ENCODE data around the gene RNF144A. TPM values are rescaled to one million over a fixed set of nuclear protein-coding genes. Genes with fewer than 3 reads are reported as not detected.
A peak's percentile ranks its signal among the peaks of the same experiment; 100 is the strongest.

The RNF144A gene
- total RNA-seq, 3 donors from 2014 or later (not counting 1 experiment from before 2014, with no cell fraction given) = 17.3 to 36.7 (median 19.0) TPM

GRCh38 chr2:6970551-6970950 is 53.3 kb downstream of the RNF144A start:
- intact Hi-C loops (cut with micrococcal nuclease) = no loop called here
- no peaks in the 10 kb centered on the region for H3K27me3 Mint-ChIP-seq (ENCODE audit: low read depth in 2 of 2)
- peaks cover 0 to 10% of the 10 kb centered on the region in 2 donors for H3K4me1 Mint-ChIP-seq
- Histone ChIP-seq H3K27ac (ENCODE audit: low read length) (no peak overlapping the region), H3K36me3 (ENCODE audit: control insufficient read depth, insufficient read depth, low read length) (no peaks in the 10 kb centered on the region), H3K4me3 (ENCODE audit: low read length) (no peak overlapping the region), H3K9me3 (ENCODE audit: control insufficient read depth, insufficient read depth, low read length) (no peaks in the 10 kb centered on the region), H3K4me1 (ENCODE audit: control insufficient read depth, insufficient read depth, low read length) (no peaks in the 10 kb centered on the region), H3K27me3 (ENCODE audit: control insufficient read depth, insufficient read depth, low read length) (no peaks in the 10 kb centered on the region)
- H3K27ac Mint-ChIP-seq = no peak overlapping the region
- TF ChIP-seq CTCF (IDR thresholded peaks at IDR 0.05) = no peak
- H3K4me3 Mint-ChIP-seq = no peak overlapping the region
- DNase-seq = no peak
- H3K9me3 Mint-ChIP-seq = no peaks in the 10 kb centered on the region
- no peak for ATAC-seq
- H3K36me3 Mint-ChIP-seq = no peaks in the 10 kb centered on the region
- WGBS (ENCODE audit: insufficient coverage) = 84% methylated on average over 1 of the region's 1 CpG

DNA sequence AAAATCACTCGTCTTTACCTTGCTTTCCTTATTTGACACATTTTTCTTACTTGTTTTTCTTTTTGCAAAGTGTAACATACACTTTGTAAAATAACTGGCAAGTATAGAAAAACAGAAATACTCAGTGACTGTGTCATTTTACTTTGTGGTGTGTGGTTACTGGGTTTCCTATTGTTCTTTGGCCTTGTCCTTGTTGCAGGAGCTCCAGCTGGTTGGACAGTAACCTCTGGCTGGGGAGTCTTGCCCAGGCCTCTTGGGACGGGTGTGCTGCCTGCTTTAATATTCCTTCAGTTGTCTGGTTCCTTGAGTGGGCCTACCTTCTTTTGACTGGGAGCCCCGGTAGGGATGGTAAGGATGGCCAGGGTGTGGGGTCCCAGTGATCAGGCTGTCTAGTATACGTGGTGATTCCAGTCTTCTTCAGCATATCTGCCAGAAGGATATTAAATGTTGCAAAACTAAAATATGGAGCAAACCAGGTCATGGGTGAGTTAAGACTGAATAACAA is 53.8 kb downstream of the RNF144A start:
- TF ChIP-seq CTCF (IDR thresholded peaks at IDR 0.05) = no peak
- Mint-ChIP-seq H3K4me3 (no peak overlapping the region), H3K9me3 (no peaks in the 10 kb centered on the region), H3K27ac (no peak overlapping the region), H3K27me3 (ENCODE audit: low read depth in 2 of 2) (no peaks in the 10 kb centered on the region), H3K4me1 (peaks cover 0 to 10% of the 10 kb centered on the region in 2 donors), H3K36me3 (no peaks in the 10 kb centered on the region)
- no peak overlapping the region for H3K4me3 ChIP-seq (ENCODE audit: low read length)
- H3K9me3 ChIP-seq (ENCODE audit: control insufficient read depth, insufficient read depth, low read length) = no peaks in the 10 kb centered on the region
- H3K27ac ChIP-seq (ENCODE audit: low read length) = no peak overlapping the region
- ATAC-seq = no peak
- DNase-seq = no peak
- H3K27me3 ChIP-seq (ENCODE audit: control insufficient read depth, insufficient read depth, low read length) = no peaks in the 10 kb centered on the region
- intact Hi-C loops (cut with micrococcal nuclease) = no loop called here
- H3K4me1 ChIP-seq (ENCODE audit: control insufficient read depth, insufficient read depth, low read length) = no peaks in the 10 kb centered on the region
- 80% methylated on average over 4 of the region's 4 CpGs for WGBS (ENCODE audit: insufficient coverage)
- H3K36me3 ChIP-seq (ENCODE audit: control insufficient read depth, insufficient read depth, low read length) = no peaks in the 10 kb centered on the region

DNA sequence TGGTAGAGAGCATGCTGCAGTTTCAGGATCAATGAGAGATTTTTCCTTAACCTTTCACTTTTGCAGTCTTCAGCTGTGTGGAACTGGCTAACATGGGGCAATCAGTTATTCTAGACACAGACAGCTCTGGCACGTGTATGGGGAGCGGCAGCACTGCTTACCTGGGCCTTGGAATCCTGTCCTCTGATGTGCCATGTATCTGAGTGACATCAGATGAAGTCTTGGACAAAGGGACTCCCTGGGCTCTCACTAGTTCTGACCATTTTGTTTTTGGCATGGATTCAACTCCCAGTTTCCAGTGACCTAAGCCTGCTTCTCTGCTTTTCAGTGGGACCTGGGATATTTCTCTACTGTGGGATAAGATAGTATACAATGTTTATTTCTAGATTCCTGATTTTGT is 54.3 kb downstream of the RNF144A start:
- no peaks in the 10 kb centered on the region for H3K36me3 Mint-ChIP-seq
- WGBS (ENCODE audit: insufficient coverage) = 91% methylated on average over 2 of the region's 2 CpGs
- no peak overlapping the region for H3K4me3 Mint-ChIP-seq
- Histone ChIP-seq H3K27me3 (ENCODE audit: control insufficient read depth, insufficient read depth, low read length) (no peaks in the 10 kb centered on the region), H3K4me3 (ENCODE audit: low read length) (no peak overlapping the region), H3K27ac (ENCODE audit: low read length) (no peak overlapping the region), H3K36me3 (ENCODE audit: control insufficient read depth, insufficient read depth, low read length) (no peaks in the 10 kb centered on the region), H3K4me1 (ENCODE audit: control insufficient read depth, insufficient read depth, low read length) (no peaks in the 10 kb centered on the region), H3K9me3 (ENCODE audit: control insufficient read depth, insufficient read depth, low read length) (no peaks in the 10 kb centered on the region)
- ATAC-seq (no peak), DNase-seq (no peak)
- H3K4me1 Mint-ChIP-seq = peaks cover 0 to 10% of the 10 kb centered on the region in 2 donors
- H3K27ac Mint-ChIP-seq = no peak overlapping the region
- intact Hi-C loops (cut with micrococcal nuclease) = no loop called here
- H3K27me3 Mint-ChIP-seq (ENCODE audit: low read depth in 2 of 2) = no peaks in the 10 kb centered on the region
- no peaks in the 10 kb centered on the region for H3K9me3 Mint-ChIP-seq
- TF ChIP-seq CTCF (IDR thresholded peaks at IDR 0.05) = no peak

DNA sequence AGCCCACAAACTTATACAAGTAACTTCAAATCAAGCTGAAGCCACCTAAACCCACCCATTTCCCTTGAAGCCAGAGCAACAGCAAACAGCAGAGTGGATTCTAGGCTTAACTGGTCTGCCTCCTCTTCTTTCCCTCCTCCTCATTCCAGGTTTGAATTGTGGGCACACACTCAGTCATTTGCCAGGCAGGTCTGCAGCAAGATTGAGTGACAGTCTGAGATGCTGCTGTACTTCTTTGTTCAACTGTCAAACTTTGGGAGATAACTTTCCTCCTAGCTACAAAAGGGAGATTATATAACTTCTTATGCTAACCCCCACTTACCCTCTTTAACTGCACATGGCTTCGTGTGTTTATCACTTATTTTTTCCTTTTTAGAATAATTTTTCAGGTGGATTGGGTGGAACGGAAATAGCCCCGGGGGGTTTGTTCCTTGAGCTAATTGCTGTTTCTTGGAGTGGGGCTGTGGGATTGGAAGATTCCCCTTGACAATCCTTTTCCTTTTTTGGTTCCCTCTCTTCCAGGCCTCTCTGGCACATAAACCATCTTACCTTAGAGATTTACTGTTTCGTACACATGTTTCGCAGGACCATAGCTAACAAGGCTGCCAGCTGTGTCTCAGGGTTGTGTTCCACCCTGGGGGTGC is 55.0 kb downstream of the RNF144A start:
- no peak for ATAC-seq
- no peaks in the 10 kb centered on the region for H3K27me3 Mint-ChIP-seq (ENCODE audit: low read depth in 2 of 2)
- Histone ChIP-seq H3K27me3 (ENCODE audit: control insufficient read depth, insufficient read depth, low read length) (no peaks in the 10 kb centered on the region), H3K27ac (ENCODE audit: low read length) (no peak overlapping the region), H3K36me3 (ENCODE audit: control insufficient read depth, insufficient read depth, low read length) (no peaks in the 10 kb centered on the region), H3K4me1 (ENCODE audit: control insufficient read depth, insufficient read depth, low read length) (no peaks in the 10 kb centered on the region), H3K9me3 (ENCODE audit: control insufficient read depth, insufficient read depth, low read length) (no peaks in the 10 kb centered on the region), H3K4me3 (ENCODE audit: low read length) (no peak overlapping the region)
- intact Hi-C loops (cut with micrococcal nuclease) = no loop called here
- no peak for TF ChIP-seq CTCF (IDR thresholded peaks at IDR 0.05)
- H3K36me3 Mint-ChIP-seq = no peaks in the 10 kb centered on the region
- no peaks in the 10 kb centered on the region for H3K9me3 Mint-ChIP-seq
- H3K4me3 Mint-ChIP-seq = no peak overlapping the region
- H3K27ac Mint-ChIP-seq = peak overlapping the region in 1 of 2 donors; percentile 15
- peaks cover 0 to 10% of the 10 kb centered on the region in 2 donors for H3K4me1 Mint-ChIP-seq
- no peak for DNase-seq
- WGBS (ENCODE audit: insufficient coverage) = 98% methylated on average over 4 of the region's 5 CpGs

Data from natural killer cell (primary cell).